ENCODE results near the gene NDUFS2. TPM values are rescaled to one million over a fixed set of nuclear protein-coding genes. Genes with fewer than 3 reads are reported as not detected.
A peak's percentile ranks its signal among the peaks of the same experiment; 100 is the strongest.

NDUFS2 gene
- total RNA-seq, 4 donors from 2014 or later, result 73.0 to 118 (median 103) TPM

DNA sequence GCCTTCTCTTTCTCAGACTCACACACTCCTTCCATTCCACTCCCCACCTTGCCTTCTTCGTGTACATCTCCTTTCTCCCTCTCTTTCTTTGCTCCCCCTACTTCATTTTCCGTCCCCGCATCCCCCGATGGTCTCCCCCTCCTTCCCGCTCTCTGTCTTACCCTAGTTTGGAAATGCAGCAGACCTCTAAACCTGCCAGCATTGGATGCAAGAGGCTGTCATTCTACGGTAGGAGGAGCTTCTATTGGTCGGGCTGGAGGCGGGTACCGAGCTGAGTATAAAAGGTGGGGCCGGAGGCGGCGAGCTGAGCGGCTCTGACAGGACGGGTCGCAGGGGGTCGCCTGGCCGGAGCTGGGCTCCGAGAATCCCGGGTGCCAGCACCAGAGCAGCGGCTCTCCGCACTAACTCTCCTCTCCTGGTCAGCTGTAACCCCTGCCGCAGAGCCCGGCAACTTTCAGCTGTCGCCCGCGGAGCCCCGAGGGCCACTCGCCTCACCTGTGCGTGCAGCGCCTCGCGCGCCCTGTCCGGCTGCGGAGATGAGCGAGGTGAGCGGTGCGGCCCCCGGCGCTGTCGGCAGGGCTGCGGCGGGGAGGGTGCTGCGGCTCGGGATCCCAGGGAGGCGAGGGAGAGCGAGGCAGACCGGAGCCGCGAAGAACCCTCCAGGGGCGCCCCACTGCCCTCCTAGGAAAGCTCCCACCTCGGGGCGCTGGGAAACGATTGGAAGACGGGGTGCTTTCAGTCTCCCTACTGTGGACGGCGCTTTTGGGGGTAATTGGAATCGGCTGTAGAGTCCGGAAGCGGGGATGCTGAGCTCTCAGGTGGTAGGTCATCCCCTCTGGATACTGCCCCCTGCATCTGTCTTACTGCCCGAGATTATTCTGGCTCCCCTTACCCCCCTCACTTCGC lies 56.5 kb downstream of the NDUFS2 start, which contains the start of gene PCP4L1:
Gene PCP4L1, plus strand, starts transcription at position 307 of the 906 bp plus-strand sequence. Its CDS starts 230 bp downstream, at position 537.
- peak within 1 kb of the TSS; percentile 8 to 46 (median 43) for H3K4me3 ChIP-seq
- WGBS, 2 donors, result 3 to 7% methylated on average over 35 to 38 of the region's 62 CpGs
- no peaks in the 10 kb centered on the region for H3K36me3 ChIP-seq
- no peak for DNase-seq (ENCODE audit: low spot score in 2 of 2)
- peaks cover 0 to 43% of the 10 kb centered on the region in 2 donors for H3K27me3 ChIP-seq
- no peak within 1 kb of the TSS for H3K27ac ChIP-seq
- TF ChIP-seq EP300 (IDR thresholded peaks at IDR 0.05), result no peak
- no peak for TF ChIP-seq CTCF (IDR thresholded peaks at IDR 0.05)
- no peak for TF ChIP-seq POLR2A (IDR thresholded peaks at IDR 0.05)
- H3K4me1 ChIP-seq, result peaks cover 0 to 14% (median 8%) of the 10 kb centered on the region in 4 donors
- H3K9me3 ChIP-seq, result peaks cover 0 to 20% (median 0%) of the 10 kb centered on the region in 4 donors

- TF ChIP-seq CTCF (IDR thresholded peaks at IDR 0.05), result no peak
- Histone ChIP-seq H3K36me3 (no peaks in the 10 kb centered on the region), H3K27ac (no peak overlapping the region), H3K9me3 (peaks cover 0 to 20% (median 0%) of the 10 kb centered on the region in 4 donors), H3K4me3 (peak overlapping the region in 1 of 4 donors; percentile 45), H3K27me3 (peaks cover 0 to 43% of the 10 kb centered on the region in 2 donors), H3K4me1 (peaks cover 0 to 14% (median 8%) of the 10 kb centered on the region in 4 donors)
- no peak for DNase-seq (ENCODE audit: low spot score in 2 of 2)
- 36 to 41% methylated on average over 6 of the region's 6 CpGs for WGBS, 2 donors
Measured at GRCh38 chr1:161259345-161259702, 57.2 kb downstream of the NDUFS2 start.

DNA sequence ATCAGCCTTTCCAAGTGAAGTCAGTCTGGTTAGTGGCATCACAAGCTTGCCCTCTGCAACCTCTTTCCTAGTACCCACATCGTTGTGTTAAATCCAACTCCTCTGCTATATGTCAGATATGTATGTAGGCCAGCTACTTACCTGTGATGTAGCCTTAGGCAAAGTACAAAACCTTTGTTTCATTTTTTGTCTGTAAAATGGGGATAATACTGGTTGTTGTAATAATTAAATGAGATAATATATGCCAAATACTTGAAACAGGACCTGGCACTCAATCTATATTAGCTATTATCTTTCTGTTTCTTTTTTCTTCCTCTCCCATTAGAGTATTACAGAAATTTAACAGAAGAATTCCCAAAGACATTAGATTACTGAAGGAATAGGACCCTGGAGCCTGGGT lies 57.6 kb downstream of the NDUFS2 start:
- Histone ChIP-seq H3K9me3 (peaks cover 0 to 20% (median 0%) of the 10 kb centered on the region in 4 donors), H3K36me3 (no peaks in the 10 kb centered on the region), H3K4me3 (no peak overlapping the region), H3K4me1 (peaks cover 0 to 14% (median 8%) of the 10 kb centered on the region in 4 donors), H3K27me3 (peaks cover 0 to 43% of the 10 kb centered on the region in 2 donors), H3K27ac (no peak overlapping the region)
- DNase-seq (ENCODE audit: low spot score in 2 of 2), result no peak
- WGBS, 2 donors, result 59 to 79% methylated on average over 1 of the region's 1 CpG
- TF ChIP-seq EP300 (IDR thresholded peaks at IDR 0.05) (no peak), POLR2A (IDR thresholded peaks at IDR 0.05) (no peak), CTCF (IDR thresholded peaks at IDR 0.05) (no peak)

- DNase-seq (ENCODE audit: low spot score in 2 of 2), result no peak
Measured at GRCh38 chr1:161260376-161261260, 58.5 kb downstream of the NDUFS2 start.

More at GRCh38 chr1:161260376-161261260, 58.5 kb downstream of the NDUFS2 start:
- WGBS, 2 donors, result 42 to 47% methylated on average over 9 of the region's 9 CpGs
- Histone ChIP-seq H3K36me3 (no peaks in the 10 kb centered on the region), H3K9me3 (peaks cover 0 to 20% (median 0%) of the 10 kb centered on the region in 4 donors), H3K4me1 (peaks cover 0 to 14% (median 8%) of the 10 kb centered on the region in 4 donors), H3K27ac (no peak overlapping the region), H3K4me3 (no peak overlapping the region), H3K27me3 (peaks cover 0 to 43% of the 10 kb centered on the region in 2 donors)
- TF ChIP-seq CTCF (IDR thresholded peaks at IDR 0.05), result no peak
- no peak for TF ChIP-seq EP300 (IDR thresholded peaks at IDR 0.05)
- TF ChIP-seq POLR2A (IDR thresholded peaks at IDR 0.05), result no peak

Data from tibial nerve (tissue), 4 donors.